Measurements from ENCODE around the gene BCL2L15.

DNA sequence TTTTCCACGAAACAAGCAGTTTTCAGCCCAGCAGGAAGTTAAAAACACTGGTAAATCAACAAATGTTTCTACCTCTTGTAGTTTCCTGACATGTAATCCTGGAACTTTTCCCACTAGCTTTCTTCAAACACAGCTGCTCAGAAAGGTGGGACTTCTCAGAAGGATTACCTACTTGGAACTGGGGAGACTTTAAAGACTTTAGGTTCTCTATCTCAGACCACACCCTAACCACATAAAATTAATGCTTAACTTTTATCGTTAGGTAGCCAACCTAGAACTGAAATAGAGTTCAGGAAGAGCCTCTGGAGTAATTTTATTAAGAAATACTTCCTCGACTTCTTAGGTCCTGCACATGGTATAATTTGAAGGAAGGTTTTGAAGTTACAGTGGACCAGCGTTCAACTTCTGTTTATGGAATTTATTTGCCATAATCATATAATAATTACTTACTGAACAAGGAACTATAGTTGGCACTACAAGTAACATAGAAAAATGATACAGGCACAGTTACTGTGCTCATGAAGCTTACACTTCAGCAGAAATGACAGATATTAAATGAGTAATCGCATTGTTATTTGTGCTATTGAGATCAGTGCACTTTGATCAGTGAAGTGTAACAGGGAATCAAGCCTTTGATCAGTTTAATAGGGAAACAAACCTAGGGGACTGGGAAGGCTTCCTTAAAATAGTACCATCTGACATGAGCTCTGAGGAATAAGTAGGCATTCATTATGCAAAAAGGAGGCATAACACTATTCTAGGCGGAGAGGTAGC is at the start of gene BCL2L15:
- TF ChIP-seq, protein P1, sequence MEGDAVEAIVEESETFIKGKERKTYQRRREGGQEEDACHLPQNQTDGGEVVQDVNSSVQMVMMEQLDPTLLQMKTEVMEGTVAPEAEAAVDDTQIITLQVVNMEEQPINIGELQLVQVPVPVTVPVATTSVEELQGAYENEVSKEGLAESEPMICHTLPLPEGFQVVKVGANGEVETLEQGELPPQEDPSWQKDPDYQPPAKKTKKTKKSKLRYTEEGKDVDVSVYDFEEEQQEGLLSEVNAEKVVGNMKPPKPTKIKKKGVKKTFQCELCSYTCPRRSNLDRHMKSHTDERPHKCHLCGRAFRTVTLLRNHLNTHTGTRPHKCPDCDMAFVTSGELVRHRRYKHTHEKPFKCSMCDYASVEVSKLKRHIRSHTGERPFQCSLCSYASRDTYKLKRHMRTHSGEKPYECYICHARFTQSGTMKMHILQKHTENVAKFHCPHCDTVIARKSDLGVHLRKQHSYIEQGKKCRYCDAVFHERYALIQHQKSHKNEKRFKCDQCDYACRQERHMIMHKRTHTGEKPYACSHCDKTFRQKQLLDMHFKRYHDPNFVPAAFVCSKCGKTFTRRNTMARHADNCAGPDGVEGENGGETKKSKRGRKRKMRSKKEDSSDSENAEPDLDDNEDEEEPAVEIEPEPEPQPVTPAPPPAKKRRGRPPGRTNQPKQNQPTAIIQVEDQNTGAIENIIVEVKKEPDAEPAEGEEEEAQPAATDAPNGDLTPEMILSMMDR (IDR thresholded peaks at IDR 0.05) = no peak
- TF ChIP-seq EZH2 (IDR thresholded peaks at IDR 0.05) = no peak
